ENCODE measurements around the gene PTPRD. TPM values are rescaled to one million over a fixed set of nuclear protein-coding genes. Genes with fewer than 3 reads are reported as not detected.
A peak's percentile ranks its signal among the peaks of the same experiment; 100 is the strongest.
"Not testable (repeated sequence)": the region's sequence is repeated elsewhere in the genome, so short reads cannot be mapped to it uniquely, and the experiment has no call there.

Gene PTPRD
- total RNA-seq, 1 experiment from 2014 or later, result not detected

- Mint-ChIP-seq H3K27me3 (ENCODE audit: insufficient read depth, unreplicated experiment) (peaks cover 51% of the 10 kb centered on the region), H3K9me3 (ENCODE audit: unreplicated experiment) (no peaks in the 10 kb centered on the region), H3K4me1 (ENCODE audit: insufficient read depth, unreplicated experiment) (no peaks in the 10 kb centered on the region), H3K4me3 (ENCODE audit: unreplicated experiment) (no peak overlapping the region), H3K36me3 (ENCODE audit: insufficient read depth, unreplicated experiment) (no peaks in the 10 kb centered on the region), H3K27ac (ENCODE audit: low read depth, unreplicated experiment) (no peak overlapping the region)
- no TSS peak for BruUV-seq (replicated peaks)
- TF ChIP-seq, protein P1, sequence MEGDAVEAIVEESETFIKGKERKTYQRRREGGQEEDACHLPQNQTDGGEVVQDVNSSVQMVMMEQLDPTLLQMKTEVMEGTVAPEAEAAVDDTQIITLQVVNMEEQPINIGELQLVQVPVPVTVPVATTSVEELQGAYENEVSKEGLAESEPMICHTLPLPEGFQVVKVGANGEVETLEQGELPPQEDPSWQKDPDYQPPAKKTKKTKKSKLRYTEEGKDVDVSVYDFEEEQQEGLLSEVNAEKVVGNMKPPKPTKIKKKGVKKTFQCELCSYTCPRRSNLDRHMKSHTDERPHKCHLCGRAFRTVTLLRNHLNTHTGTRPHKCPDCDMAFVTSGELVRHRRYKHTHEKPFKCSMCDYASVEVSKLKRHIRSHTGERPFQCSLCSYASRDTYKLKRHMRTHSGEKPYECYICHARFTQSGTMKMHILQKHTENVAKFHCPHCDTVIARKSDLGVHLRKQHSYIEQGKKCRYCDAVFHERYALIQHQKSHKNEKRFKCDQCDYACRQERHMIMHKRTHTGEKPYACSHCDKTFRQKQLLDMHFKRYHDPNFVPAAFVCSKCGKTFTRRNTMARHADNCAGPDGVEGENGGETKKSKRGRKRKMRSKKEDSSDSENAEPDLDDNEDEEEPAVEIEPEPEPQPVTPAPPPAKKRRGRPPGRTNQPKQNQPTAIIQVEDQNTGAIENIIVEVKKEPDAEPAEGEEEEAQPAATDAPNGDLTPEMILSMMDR (IDR thresholded peaks at IDR 0.05; ENCODE audit: unreplicated experiment), result no peak
- no peak for DNase-seq (ENCODE audit: unreplicated experiment)
- POLR2A ChIA-PET, result no interaction called here
- intact Hi-C loops (cut with micrococcal nuclease), result no loop called here
- CTCF ChIA-PET, result interaction anchor here (0.6 to 4.7 kb wide), 3 partner anchors 9 to 1790 kb away, joined by 3 to 26 read pairs (median 3); no protein-coding TSS in a partner anchor
Measured at GRCh38 chr9:9945966-9946365, 666.8 kb downstream of the PTPRD start.

DNA sequence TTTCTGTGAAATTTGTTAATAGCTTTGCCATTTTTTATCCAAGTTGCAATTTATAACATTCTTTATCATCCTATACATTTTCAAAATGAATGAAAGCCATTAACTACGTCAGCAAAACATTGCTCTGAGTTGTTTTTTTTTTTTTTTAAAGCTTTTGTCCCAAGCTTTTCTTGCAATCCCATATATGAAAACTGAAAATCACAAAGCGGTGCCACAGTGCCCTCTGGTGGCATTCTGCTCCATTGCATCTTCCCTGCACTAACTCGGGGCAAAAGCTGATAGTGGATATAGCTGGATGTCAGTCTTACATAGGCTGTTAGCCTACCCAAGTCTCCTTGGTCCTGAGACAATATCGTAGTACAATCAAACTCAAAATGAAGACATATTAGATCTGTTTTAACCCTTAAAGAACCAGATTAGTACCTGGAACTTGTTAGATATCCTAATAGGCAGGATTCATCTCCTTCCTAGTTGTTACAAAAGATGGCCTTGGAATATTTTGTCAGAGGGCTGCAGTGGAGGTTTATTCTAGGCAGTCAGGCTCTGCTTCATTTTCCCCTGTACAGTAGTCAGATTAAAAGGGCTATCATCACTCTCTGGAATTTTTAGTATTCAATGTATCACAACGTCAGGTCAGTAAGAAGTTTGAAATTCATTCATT, 669.9 kb downstream of the PTPRD start:
- H3K9me3 Mint-ChIP-seq (ENCODE audit: unreplicated experiment), result no peaks in the 10 kb centered on the region
- DNase-seq (ENCODE audit: unreplicated experiment), result peak; percentile 65
- no peak overlapping the region for H3K27ac Mint-ChIP-seq (ENCODE audit: low read depth, unreplicated experiment)
- no TSS peak for BruUV-seq (replicated peaks)
- ChIA-PET CTCF (interaction anchor here (0.5 to 4.7 kb wide), 37 partner anchors 8 to 896 kb away, joined by 3 to 26 read pairs (median 4); no protein-coding TSS in a partner anchor), POLR2A (interaction anchor here (0.6 kb wide), 1 partner anchor 41 kb away, joined by 3 read pairs; no protein-coding TSS in a partner anchor)
- H3K36me3 Mint-ChIP-seq (ENCODE audit: insufficient read depth, unreplicated experiment), result no peaks in the 10 kb centered on the region
- intact Hi-C loops (cut with micrococcal nuclease), result loop anchor here (1.0 to 2.0 kb wide), 2 partner anchors 152 to 337 kb away; no protein-coding TSS in a partner anchor
- H3K4me3 Mint-ChIP-seq (ENCODE audit: unreplicated experiment), result no peak overlapping the region
- no peaks in the 10 kb centered on the region for H3K4me1 Mint-ChIP-seq (ENCODE audit: insufficient read depth, unreplicated experiment)
- TF ChIP-seq, protein P1 (IDR thresholded peaks at IDR 0.05; ENCODE audit: unreplicated experiment), result peak; percentile 78
- H3K27me3 Mint-ChIP-seq (ENCODE audit: insufficient read depth, unreplicated experiment), result peaks cover 51% of the 10 kb centered on the region

GRCh38 chr9:9938432-9938831, 674.4 kb downstream of the PTPRD start:
- Mint-ChIP-seq H3K9me3 (ENCODE audit: unreplicated experiment) (no peaks in the 10 kb centered on the region), H3K27ac (ENCODE audit: low read depth, unreplicated experiment) (no peak overlapping the region), H3K4me3 (ENCODE audit: unreplicated experiment) (no peak overlapping the region), H3K36me3 (ENCODE audit: insufficient read depth, unreplicated experiment) (no peaks in the 10 kb centered on the region), H3K4me1 (ENCODE audit: insufficient read depth, unreplicated experiment) (no peaks in the 10 kb centered on the region), H3K27me3 (ENCODE audit: insufficient read depth, unreplicated experiment) (peaks cover 32% of the 10 kb centered on the region)
- DNase-seq (ENCODE audit: unreplicated experiment), result no peak
- no TSS peak for BruUV-seq (replicated peaks)
- intact Hi-C loops (cut with micrococcal nuclease), result no loop called here
- TF ChIP-seq, protein P1 (IDR thresholded peaks at IDR 0.05; ENCODE audit: unreplicated experiment), result no peak
- CTCF ChIA-PET, result interaction anchor here (0.9 kb wide), 1 partner anchor 12 kb away, joined by 3 read pairs; no protein-coding TSS in a partner anchor
- POLR2A ChIA-PET, result no interaction called here

GRCh38 chr9:9931464-9931863, 681.3 kb downstream of the PTPRD start:
- H3K27ac Mint-ChIP-seq (ENCODE audit: low read depth, unreplicated experiment); intact Hi-C loops (cut with micrococcal nuclease); H3K9me3 Mint-ChIP-seq (ENCODE audit: unreplicated experiment); DNase-seq (ENCODE audit: unreplicated experiment); CTCF ChIA-PET; H3K4me3 Mint-ChIP-seq (ENCODE audit: unreplicated experiment); H3K4me1 Mint-ChIP-seq (ENCODE audit: insufficient read depth, unreplicated experiment); H3K36me3 Mint-ChIP-seq (ENCODE audit: insufficient read depth, unreplicated experiment); POLR2A ChIA-PET; BruUV-seq (replicated peaks): not testable (repeated sequence)
- peaks cover 52% of the 10 kb centered on the region for H3K27me3 Mint-ChIP-seq (ENCODE audit: insufficient read depth, unreplicated experiment)
